ENCODE results near the gene PSMB4.

PSMB4 gene

DNA sequence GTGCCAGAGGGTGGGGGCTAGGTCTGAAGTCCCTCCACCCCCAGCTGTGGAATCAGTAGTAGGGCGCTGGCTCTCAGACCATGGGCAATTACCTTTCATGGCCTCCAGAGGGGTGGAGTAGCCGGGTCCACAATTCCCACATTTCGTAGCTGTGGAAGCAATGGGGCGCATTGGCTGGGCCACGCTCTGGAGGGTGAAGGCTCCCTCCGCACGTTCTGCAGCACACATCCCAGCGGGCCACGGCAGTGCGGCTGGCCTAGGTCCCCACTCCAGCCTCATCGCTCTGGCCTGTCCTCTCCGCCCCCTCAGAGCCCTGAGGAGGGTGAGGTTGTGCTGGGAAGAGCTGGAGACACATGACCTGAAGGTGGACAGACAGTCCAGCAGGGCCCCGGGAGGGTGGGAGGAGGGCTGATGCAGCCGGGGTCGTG lies 29.7 kb upstream of the PSMB4 start:
- no peak for TF ChIP-seq CTCF (IDR thresholded peaks at IDR 0.05; ENCODE audit: insufficient read depth, low read length, poor library complexity, severe bottlenecking)
- Histone ChIP-seq H3K36me3 (ENCODE audit: control insufficient read depth, insufficient read depth, low read length) (no peaks in the 10 kb centered on the region), H3K27me3 (replicated peaks; ENCODE audit: control insufficient read depth, insufficient read depth, low read length) (no peaks in the 10 kb centered on the region), H3K4me3 (replicated peaks; ENCODE audit: low read depth, low read length) (no peak overlapping the region)
- no peak for DNase-seq (ENCODE audit: extremely low read depth, insufficient read length)

- DNase-seq (ENCODE audit: extremely low read depth, insufficient read length), result no peak
- Histone ChIP-seq H3K4me3 (replicated peaks; ENCODE audit: low read depth, low read length) (no peak overlapping the region), H3K27me3 (replicated peaks; ENCODE audit: control insufficient read depth, insufficient read depth, low read length) (no peaks in the 10 kb centered on the region), H3K36me3 (ENCODE audit: control insufficient read depth, insufficient read depth, low read length) (no peaks in the 10 kb centered on the region)
- TF ChIP-seq CTCF (IDR thresholded peaks at IDR 0.05; ENCODE audit: insufficient read depth, low read length, poor library complexity, severe bottlenecking), result no peak
Observed at GRCh38 chr1:151370211-151370911, 29.0 kb upstream of the PSMB4 start.

- no peak for DNase-seq (ENCODE audit: extremely low read depth, insufficient read length)
- no peak overlapping the region for H3K4me3 ChIP-seq (replicated peaks; ENCODE audit: low read depth, low read length)
Observed at GRCh38 chr1:151371370-151372057, 27.9 kb upstream of the PSMB4 start.

DNA sequence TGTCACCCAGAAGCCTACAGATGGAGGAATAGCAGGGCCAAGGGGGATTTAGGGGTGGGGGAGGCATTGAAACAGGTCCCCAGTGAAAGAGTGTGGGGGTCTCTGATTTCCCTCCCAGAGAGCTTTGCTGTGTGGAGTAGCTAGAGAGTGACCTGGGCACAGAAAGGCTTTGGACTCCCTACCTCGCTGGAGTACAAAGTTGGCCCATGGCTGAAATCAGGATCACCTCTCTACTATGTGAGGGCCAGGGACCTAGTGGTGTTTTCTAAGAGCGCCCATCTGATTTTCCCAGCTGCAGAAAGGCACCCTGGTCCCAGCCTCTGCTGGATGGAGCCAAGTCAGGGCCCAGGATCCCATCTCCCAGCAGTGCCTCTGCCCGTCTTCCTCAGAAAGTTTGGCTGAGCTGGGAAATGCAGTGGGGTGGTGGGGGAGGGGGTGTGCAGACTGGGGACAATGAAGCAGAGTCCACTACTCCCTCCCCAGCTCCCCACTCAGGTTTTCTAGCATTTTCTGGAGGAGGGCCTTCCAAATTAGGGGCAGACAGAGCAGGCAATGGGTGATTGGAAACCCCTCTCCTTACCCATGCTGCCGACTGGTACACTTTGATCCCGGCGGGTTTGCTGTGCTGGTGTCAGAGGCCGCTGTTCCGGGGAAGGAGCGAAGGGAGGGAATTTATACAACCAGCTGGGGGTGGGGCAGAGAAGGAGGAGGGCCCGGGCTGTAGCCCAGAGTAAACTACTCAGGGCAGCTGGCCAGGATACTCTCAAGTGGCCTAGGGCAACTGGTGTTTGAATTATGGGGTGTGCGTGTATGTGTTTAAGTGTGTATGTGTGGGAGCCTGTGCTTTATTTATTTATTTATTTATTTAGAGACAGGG lies 27.1 kb upstream of the PSMB4 start, which contains the start of gene SELENBP1:
Gene SELENBP1, minus strand, starts transcription at position 648 of the 877 bp plus-strand sequence. Its CDS starts 64 bp downstream, at position 584.
- no peak within 1 kb of the TSS for H3K4me3 ChIP-seq (replicated peaks; ENCODE audit: low read depth, low read length)
- H3K27me3 ChIP-seq (replicated peaks; ENCODE audit: control insufficient read depth, insufficient read depth, low read length), result no peaks in the 10 kb centered on the region
- TF ChIP-seq CTCF (IDR thresholded peaks at IDR 0.05; ENCODE audit: insufficient read depth, low read length, poor library complexity, severe bottlenecking), result no peak
- no peaks in the 10 kb centered on the region for H3K36me3 ChIP-seq (ENCODE audit: control insufficient read depth, insufficient read depth, low read length)
- no peak for DNase-seq (ENCODE audit: extremely low read depth, insufficient read length)

More at GRCh38 chr1:151371370-151372057, 27.9 kb upstream of the PSMB4 start:
- TF ChIP-seq CTCF (IDR thresholded peaks at IDR 0.05; ENCODE audit: insufficient read depth, low read length, poor library complexity, severe bottlenecking), result no peak
- no peaks in the 10 kb centered on the region for H3K36me3 ChIP-seq (ENCODE audit: control insufficient read depth, insufficient read depth, low read length)
- H3K27me3 ChIP-seq (replicated peaks; ENCODE audit: control insufficient read depth, insufficient read depth, low read length), result no peaks in the 10 kb centered on the region

DNA sequence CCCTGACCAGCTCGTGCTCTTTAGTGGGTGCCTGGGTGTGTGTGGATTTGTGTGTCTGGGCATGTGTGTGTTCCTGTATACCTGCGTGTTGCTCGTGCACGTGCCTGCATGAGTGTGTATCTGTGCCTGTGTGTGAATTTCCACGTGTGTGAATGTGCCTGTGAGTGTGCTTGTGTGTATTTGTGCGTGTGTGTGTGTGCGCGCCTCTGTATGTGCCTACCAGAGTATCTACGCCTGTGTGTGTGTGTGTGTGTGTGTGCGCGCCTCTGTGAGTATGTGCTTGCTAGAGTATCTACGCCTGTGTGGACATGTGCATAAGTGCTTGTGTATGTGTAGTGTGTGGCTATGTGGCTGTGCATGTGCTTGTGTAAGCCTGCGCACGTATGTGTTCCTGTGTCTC lies 26.2 kb upstream of the PSMB4 start:
- TF ChIP-seq CTCF (IDR thresholded peaks at IDR 0.05; ENCODE audit: insufficient read depth, low read length, poor library complexity, severe bottlenecking), result no peak
- DNase-seq (ENCODE audit: extremely low read depth, insufficient read length), result no peak
- H3K4me3 ChIP-seq (replicated peaks; ENCODE audit: low read depth, low read length), result no peak overlapping the region
- H3K36me3 ChIP-seq (ENCODE audit: control insufficient read depth, insufficient read depth, low read length), result no peaks in the 10 kb centered on the region
- no peaks in the 10 kb centered on the region for H3K27me3 ChIP-seq (replicated peaks; ENCODE audit: control insufficient read depth, insufficient read depth, low read length)

All from GM06990 (cell line).